ENCODE measurements around the gene TMOD1. TPM values are rescaled to one million over a fixed set of nuclear protein-coding genes. Genes with fewer than 3 reads are reported as not detected.
A peak's percentile ranks its signal among the peaks of the same experiment; 100 is the strongest.

The TMOD1 gene
- total and polyA plus RNA-seq, 5 donors from 2014 or later, result 2.4 to 11.0 (median 3.7) TPM

DNA sequence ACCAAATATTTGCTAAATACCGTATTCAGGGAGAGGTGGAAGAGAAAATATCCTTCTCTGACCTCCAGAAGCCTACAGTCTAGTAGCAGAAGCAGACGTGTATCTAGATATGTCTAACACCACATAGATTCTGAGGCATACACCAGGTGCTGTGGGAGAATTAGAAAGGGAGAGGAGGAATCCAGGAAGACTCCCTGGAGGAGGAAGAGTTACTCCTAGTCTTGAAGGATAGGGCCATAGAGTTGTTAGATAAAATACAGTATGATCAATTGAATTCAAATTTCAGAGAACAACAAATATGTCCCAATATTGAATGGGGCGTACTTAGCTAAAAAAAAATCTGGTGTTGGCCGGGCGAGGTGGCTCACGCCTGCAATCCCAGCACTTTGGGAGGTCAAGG, 58.7 kb downstream of the TMOD1 start:
- no peak for ATAC-seq (ENCODE audit: low read depth in 2 of 2)
- H3K27me3 Mint-ChIP-seq, result peaks cover 18% of the 10 kb centered on the region
- no peak overlapping the region for H3K27ac Mint-ChIP-seq
- no peak for DNase-seq
- no peak overlapping the region for H3K4me3 Mint-ChIP-seq
- no peaks in the 10 kb centered on the region for H3K4me1 ChIP-seq (ENCODE audit: control insufficient read depth, insufficient read depth, low read length, poor library complexity, severe bottlenecking)
- H3K36me3 ChIP-seq (ENCODE audit: control insufficient read depth, insufficient read depth, low read length), result no peaks in the 10 kb centered on the region
- peaks cover 2% of the 10 kb centered on the region for H3K27me3 ChIP-seq (ENCODE audit: control insufficient read depth, insufficient read depth, low read length)
- H3K9me3 ChIP-seq (ENCODE audit: control insufficient read depth in 2 of 2, low read length in 2 of 2), result no peaks in the 10 kb centered on the region
- H3K27ac ChIP-seq (ENCODE audit: insufficient read depth, low read length, poor library complexity, severe bottlenecking), result no peak overlapping the region
- H3K4me3 ChIP-seq (ENCODE audit: low read depth, low read length), result no peak overlapping the region
- peaks cover 0 to 8% (median 5%) of the 10 kb centered on the region in 4 donors for H3K4me1 Mint-ChIP-seq
- H3K36me3 Mint-ChIP-seq, result no peaks in the 10 kb centered on the region
- no peaks in the 10 kb centered on the region for H3K9me3 Mint-ChIP-seq

DNA sequence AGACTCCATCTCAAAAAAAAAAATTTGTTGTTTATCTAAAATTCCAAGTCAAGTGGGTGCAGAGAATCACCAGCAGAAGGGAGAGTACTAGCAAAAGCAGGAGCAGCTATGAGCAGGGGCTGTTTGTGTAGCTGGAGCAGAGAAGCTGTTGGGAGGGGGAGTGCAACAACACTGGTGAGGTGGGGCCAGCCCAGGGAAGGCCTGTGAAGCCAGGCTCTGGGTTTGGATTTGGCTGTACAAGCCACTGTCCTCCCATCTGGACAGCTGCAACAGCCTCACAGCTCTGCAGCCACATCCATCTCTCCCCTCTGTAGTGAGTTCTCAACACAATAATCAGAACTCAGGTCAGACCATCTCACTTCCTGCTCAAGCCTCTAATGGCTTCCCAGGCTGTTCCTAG, 59.4 kb downstream of the TMOD1 start:
- H3K27me3 Mint-ChIP-seq, result peaks cover 18% of the 10 kb centered on the region
- ATAC-seq (ENCODE audit: low read depth in 2 of 2), result no peak
- H3K4me3 ChIP-seq (ENCODE audit: low read depth, low read length), result no peak overlapping the region
- H3K4me1 ChIP-seq (ENCODE audit: control insufficient read depth, insufficient read depth, low read length, poor library complexity, severe bottlenecking), result no peaks in the 10 kb centered on the region
- no peak overlapping the region for H3K4me3 Mint-ChIP-seq
- peaks cover 0 to 7% (median 5%) of the 10 kb centered on the region in 4 donors for H3K4me1 Mint-ChIP-seq
- peaks cover 2% of the 10 kb centered on the region for H3K27me3 ChIP-seq (ENCODE audit: control insufficient read depth, insufficient read depth, low read length)
- no peak overlapping the region for H3K27ac ChIP-seq (ENCODE audit: insufficient read depth, low read length, poor library complexity, severe bottlenecking)
- H3K9me3 ChIP-seq (ENCODE audit: control insufficient read depth in 2 of 2, low read length in 2 of 2), result no peaks in the 10 kb centered on the region
- H3K27ac Mint-ChIP-seq, result no peak overlapping the region
- no peak for DNase-seq
- H3K9me3 Mint-ChIP-seq, result no peaks in the 10 kb centered on the region
- no peaks in the 10 kb centered on the region for H3K36me3 Mint-ChIP-seq
- no peaks in the 10 kb centered on the region for H3K36me3 ChIP-seq (ENCODE audit: control insufficient read depth, insufficient read depth, low read length)

DNA sequence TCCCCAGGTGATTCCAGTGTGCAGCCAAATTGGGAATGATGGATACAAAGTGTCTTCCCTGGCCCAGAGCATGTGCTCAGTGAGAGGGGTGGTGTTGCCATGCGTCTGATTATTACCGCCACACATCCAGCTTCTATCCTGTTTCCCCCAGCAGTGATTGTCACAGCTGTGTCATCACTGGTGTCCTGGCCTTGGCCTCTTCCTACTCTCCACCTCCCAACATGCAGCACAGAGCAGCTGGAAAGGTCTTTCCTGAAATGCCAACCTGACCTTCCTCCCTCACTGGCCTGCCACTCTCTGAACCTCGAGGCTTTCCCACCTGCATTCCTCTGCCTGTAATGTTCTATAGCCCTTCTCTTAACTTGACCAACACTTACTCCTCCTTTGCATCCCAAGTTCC, 60.0 kb downstream of the TMOD1 start:
- H3K27me3 Mint-ChIP-seq, result peaks cover 18% of the 10 kb centered on the region
- Histone ChIP-seq H3K27ac (ENCODE audit: insufficient read depth, low read length, poor library complexity, severe bottlenecking) (no peak overlapping the region), H3K4me3 (ENCODE audit: low read depth, low read length) (no peak overlapping the region), H3K9me3 (ENCODE audit: control insufficient read depth in 2 of 2, low read length in 2 of 2) (no peaks in the 10 kb centered on the region), H3K36me3 (ENCODE audit: control insufficient read depth, insufficient read depth, low read length) (no peaks in the 10 kb centered on the region), H3K4me1 (ENCODE audit: control insufficient read depth, insufficient read depth, low read length, poor library complexity, severe bottlenecking) (no peaks in the 10 kb centered on the region), H3K27me3 (ENCODE audit: control insufficient read depth, insufficient read depth, low read length) (peaks cover 2% of the 10 kb centered on the region)
- no peaks in the 10 kb centered on the region for H3K36me3 Mint-ChIP-seq
- peak overlapping the region in 1 of 3 donors; percentile 28 for H3K27ac Mint-ChIP-seq
- no peak for DNase-seq
- no peak for ATAC-seq (ENCODE audit: low read depth in 2 of 2)
- H3K4me1 Mint-ChIP-seq, result peaks cover 0 to 7% (median 5%) of the 10 kb centered on the region in 4 donors
- H3K9me3 Mint-ChIP-seq, result no peaks in the 10 kb centered on the region
- H3K4me3 Mint-ChIP-seq, result no peak overlapping the region

DNA sequence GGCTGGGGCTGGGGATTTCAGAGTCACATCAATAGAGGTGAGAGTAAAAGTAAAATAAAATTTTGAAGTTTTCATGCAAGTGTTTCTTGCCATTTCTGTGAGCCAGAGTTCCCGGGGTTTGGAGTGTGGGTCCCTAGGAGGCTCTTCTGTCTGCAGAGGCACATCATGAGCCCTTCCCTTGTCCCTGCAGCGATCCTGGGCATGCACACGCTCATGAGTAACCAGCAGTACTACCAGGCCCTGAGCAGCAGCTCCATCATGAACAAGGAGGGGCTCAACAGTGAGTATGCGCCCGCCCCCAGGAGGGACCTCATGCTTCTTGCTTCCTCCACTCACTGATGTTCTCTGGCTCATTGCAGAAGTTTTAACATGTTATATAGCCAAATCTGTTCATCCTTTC, 61.1 kb downstream of the TMOD1 start:
- Mint-ChIP-seq H3K27me3 (peaks cover 18% of the 10 kb centered on the region), H3K9me3 (no peaks in the 10 kb centered on the region), H3K27ac (no peak overlapping the region), H3K4me3 (no peak overlapping the region), H3K4me1 (peaks cover 0 to 7% (median 5%) of the 10 kb centered on the region in 4 donors), H3K36me3 (no peaks in the 10 kb centered on the region)
- ATAC-seq (ENCODE audit: low read depth in 2 of 2) (no peak), DNase-seq (no peak)
- Histone ChIP-seq H3K4me3 (ENCODE audit: low read depth, low read length) (no peak overlapping the region), H3K9me3 (ENCODE audit: control insufficient read depth in 2 of 2, low read length in 2 of 2) (no peaks in the 10 kb centered on the region), H3K27ac (ENCODE audit: insufficient read depth, low read length, poor library complexity, severe bottlenecking) (no peak overlapping the region), H3K36me3 (ENCODE audit: control insufficient read depth, insufficient read depth, low read length) (no peaks in the 10 kb centered on the region), H3K4me1 (ENCODE audit: control insufficient read depth, insufficient read depth, low read length, poor library complexity, severe bottlenecking) (no peaks in the 10 kb centered on the region), H3K27me3 (ENCODE audit: control insufficient read depth, insufficient read depth, low read length) (peaks cover 2% of the 10 kb centered on the region)

DNA sequence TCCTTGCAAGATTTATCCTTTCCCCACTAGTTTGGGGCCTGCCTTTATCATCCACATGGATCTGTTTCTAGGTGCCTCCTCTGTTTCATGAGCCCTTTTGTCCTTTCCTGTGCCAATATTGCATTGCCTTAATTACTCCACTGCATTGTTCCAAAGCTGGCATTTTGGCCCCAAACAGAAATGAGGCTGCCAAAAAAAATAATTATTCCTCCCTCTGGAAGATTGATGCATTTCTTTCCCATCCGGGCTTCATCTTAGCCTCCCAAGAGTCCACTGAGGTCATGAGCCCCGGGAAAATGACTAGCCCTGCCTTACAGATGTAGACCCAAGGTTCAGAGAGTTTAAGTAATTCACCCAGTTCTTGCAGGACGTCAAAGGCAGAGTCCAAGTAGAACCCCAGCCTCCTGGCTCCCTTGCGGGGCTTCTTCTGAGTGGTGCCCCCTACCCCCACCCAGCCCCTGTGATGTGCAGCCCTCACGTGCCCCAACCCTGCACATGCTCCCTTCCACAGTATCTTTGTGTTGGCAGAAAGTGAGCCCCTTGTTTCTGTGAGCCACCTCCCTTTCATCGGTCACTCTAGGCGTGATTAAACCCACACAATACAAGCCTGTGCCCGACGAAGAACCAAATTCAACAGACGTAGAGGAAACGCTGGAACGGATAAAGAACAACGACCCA, 62.1 kb downstream of the TMOD1 start:
- Mint-ChIP-seq H3K4me3 (no peak overlapping the region), H3K9me3 (peaks cover 0 to 1% (median 0%) of the 10 kb centered on the region in 7 donors), H3K27ac (no peak overlapping the region), H3K27me3 (peaks cover 14% of the 10 kb centered on the region), H3K36me3 (no peaks in the 10 kb centered on the region), H3K4me1 (peaks cover 0 to 7% (median 5%) of the 10 kb centered on the region in 4 donors)
- H3K27me3 ChIP-seq (ENCODE audit: control insufficient read depth, insufficient read depth, low read length), result peaks cover 2% of the 10 kb centered on the region
- no peak overlapping the region for H3K27ac ChIP-seq (ENCODE audit: insufficient read depth, low read length, poor library complexity, severe bottlenecking)
- DNase-seq, result no peak
- no peaks in the 10 kb centered on the region for H3K9me3 ChIP-seq (ENCODE audit: control insufficient read depth in 2 of 2, low read length in 2 of 2)
- no peaks in the 10 kb centered on the region for H3K4me1 ChIP-seq (ENCODE audit: control insufficient read depth, insufficient read depth, low read length, poor library complexity, severe bottlenecking)
- no peak for ATAC-seq (ENCODE audit: low read depth in 2 of 2)
- no peaks in the 10 kb centered on the region for H3K36me3 ChIP-seq (ENCODE audit: control insufficient read depth, insufficient read depth, low read length)
- no peak overlapping the region for H3K4me3 ChIP-seq (ENCODE audit: low read depth, low read length)

DNA sequence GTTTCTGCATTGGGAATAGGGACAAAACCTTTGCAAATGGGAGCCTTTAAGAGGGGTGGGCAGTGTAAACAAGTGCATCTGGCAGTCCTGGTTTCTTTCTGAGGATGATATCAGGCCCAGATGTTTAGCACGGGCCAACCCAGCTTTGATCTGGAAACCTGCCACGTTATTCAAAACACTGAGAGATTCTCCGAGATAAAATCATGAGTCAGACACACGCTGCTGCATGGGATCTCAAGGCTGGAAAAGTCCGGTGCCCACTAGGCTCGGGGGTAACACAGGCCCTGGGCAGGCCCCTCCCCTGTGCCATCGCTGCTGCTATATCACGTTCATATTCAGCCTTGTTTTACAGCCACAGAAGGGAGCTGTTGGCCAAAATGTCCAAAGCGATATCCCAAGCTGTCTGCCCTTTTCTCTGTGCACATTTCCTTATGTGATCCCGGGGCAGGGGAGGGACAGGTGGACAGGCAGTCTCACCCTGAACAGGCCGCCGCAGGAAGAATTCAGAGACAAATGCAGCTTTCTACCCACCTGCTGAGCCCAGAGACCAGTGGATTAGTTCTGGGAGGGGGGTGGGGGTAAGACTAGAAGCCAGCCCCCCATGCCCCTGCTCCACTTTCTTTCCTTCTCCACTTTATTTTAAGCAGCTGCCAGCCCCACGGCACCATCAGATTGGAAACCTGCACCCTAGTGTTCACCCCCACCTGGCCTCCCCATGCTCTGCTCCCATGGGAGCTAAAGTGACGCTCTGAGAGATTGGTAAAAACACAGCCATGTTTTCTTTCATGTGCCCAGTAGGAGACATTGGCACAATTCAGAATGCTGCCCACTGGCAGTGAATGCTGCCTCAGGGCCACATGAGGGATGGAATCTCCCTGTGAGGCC, 63.1 kb downstream of the TMOD1 start:
- no peaks in the 10 kb centered on the region for H3K36me3 Mint-ChIP-seq
- H3K9me3 Mint-ChIP-seq, result peaks cover 0 to 1% (median 0%) of the 10 kb centered on the region in 7 donors
- H3K4me3 Mint-ChIP-seq, result no peak overlapping the region
- H3K36me3 ChIP-seq (ENCODE audit: control insufficient read depth, insufficient read depth, low read length), result no peaks in the 10 kb centered on the region
- H3K4me3 ChIP-seq (ENCODE audit: low read depth, low read length), result no peak overlapping the region
- DNase-seq (no peak), ATAC-seq (ENCODE audit: low read depth in 2 of 2) (no peak)
- H3K27me3 Mint-ChIP-seq, result peaks cover 14% of the 10 kb centered on the region
- H3K4me1 ChIP-seq (ENCODE audit: control insufficient read depth, insufficient read depth, low read length, poor library complexity, severe bottlenecking), result no peaks in the 10 kb centered on the region
- peaks cover 2% of the 10 kb centered on the region for H3K27me3 ChIP-seq (ENCODE audit: control insufficient read depth, insufficient read depth, low read length)
- no peak overlapping the region for H3K27ac ChIP-seq (ENCODE audit: insufficient read depth, low read length, poor library complexity, severe bottlenecking)
- no peaks in the 10 kb centered on the region for H3K4me1 Mint-ChIP-seq
- no peak overlapping the region for H3K27ac Mint-ChIP-seq
- no peaks in the 10 kb centered on the region for H3K9me3 ChIP-seq (ENCODE audit: control insufficient read depth in 2 of 2, low read length in 2 of 2)

DNA sequence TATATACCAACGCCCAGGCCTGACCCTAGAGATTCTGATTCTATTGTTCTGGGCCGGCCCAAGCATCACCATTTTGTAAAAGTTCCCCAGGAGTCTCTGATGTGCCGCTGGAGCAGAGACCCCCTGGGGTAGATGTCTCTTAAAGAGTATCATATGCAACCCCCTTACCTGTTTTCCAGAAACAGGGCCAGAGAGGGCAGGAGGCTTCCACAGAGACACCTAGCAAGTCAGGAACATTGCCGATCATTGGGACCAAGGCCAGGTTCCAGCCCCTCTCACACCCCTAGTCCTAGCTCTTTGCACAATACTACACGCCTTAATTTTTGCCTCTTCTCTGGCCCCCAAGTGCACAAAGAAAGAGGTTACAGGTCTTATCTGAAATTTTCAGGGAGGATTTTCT, 63.8 kb downstream of the TMOD1 start:
- H3K4me3 ChIP-seq (ENCODE audit: low read depth, low read length), result no peak overlapping the region
- no peak for DNase-seq
- no peak overlapping the region for H3K27ac ChIP-seq (ENCODE audit: insufficient read depth, low read length, poor library complexity, severe bottlenecking)
- Mint-ChIP-seq H3K36me3 (no peaks in the 10 kb centered on the region), H3K4me1 (no peaks in the 10 kb centered on the region), H3K27ac (no peak overlapping the region), H3K9me3 (peaks cover 0 to 1% (median 0%) of the 10 kb centered on the region in 7 donors), H3K4me3 (no peak overlapping the region), H3K27me3 (peaks cover 9% of the 10 kb centered on the region)
- no peaks in the 10 kb centered on the region for H3K27me3 ChIP-seq (ENCODE audit: control insufficient read depth, insufficient read depth, low read length)
- H3K4me1 ChIP-seq (ENCODE audit: control insufficient read depth, insufficient read depth, low read length, poor library complexity, severe bottlenecking), result no peaks in the 10 kb centered on the region
- ATAC-seq (ENCODE audit: low read depth in 2 of 2), result no peak
- no peaks in the 10 kb centered on the region for H3K9me3 ChIP-seq (ENCODE audit: control insufficient read depth in 2 of 2, low read length in 2 of 2)
- no peaks in the 10 kb centered on the region for H3K36me3 ChIP-seq (ENCODE audit: control insufficient read depth, insufficient read depth, low read length)
